K562 (cell line): ENCODE measurements around the gene TMEM163. TPM values are rescaled to one million over a fixed set of nuclear protein-coding genes. Genes with fewer than 3 reads are reported as not detected.

Source experiments
- ATAC-seq: fragments of 200-7000 bp; cut with Tn5 transposase; 3 replicates; pipeline ENCODE4 v1.9.1; 2020; ENCODE audit warnings: moderate library complexity
- BruUV-seq: library from RNA; stranded (reverse); fragments of 400-500 nt; replicated peaks from 2 replicates; lab custom pipeline; 2021; lab: Mats Ljungman, UMichigan
- CTCF ChIA-PET: fragments of 300-600 bp; formaldehyde crosslinking; extraction: SDS; loops from one replicate; lab custom pipeline; 2021; ENCODE audit warnings: low intra/inter-chr PET ratio; lab: Yijun Ruan, JAX
- POLR2A ChIA-PET: fragments of 300-600, 350-650 bp; sonication (Branson Sonifier 250); formaldehyde crosslinking; extraction: SDS; loops from one replicate; lab custom pipeline; 2021; ENCODE audit warnings: antibody characterized with exemption, inconsistent platforms; lab: Yijun Ruan, JAX
- DNase-seq, 4 experiments: peaks; one replicate each; pipeline versions ENCODE4 v3.0.0 to v3.0.0-alpha.2; 2011 to 2018; ENCODE audit warnings: low spot score in 3 of 4, mixed read lengths in 3 of 4; ENCODE audit errors: extremely low read depth in 1 of 4
- FAIRE-seq: peaks from 2 replicates; lab custom pipeline; 2011; peaks lifted over from hg19 to GRCh38; lab: Jason Lieb, UNC
- H2AFZ ChIP-seq: 2 replicates; pipeline ENCODE4 v1.6.0; 2011; ENCODE audit warnings: low read depth, low read length, control low read depth, inconsistent platforms
- H3K27ac ChIP-seq: fragments of 200-600 bp; 3 replicates; pipeline ENCODE4 v1.8.0; 2011; ENCODE audit warnings: low read depth, mild to moderate bottlenecking, control low read depth, inconsistent platforms, low read length, moderate library complexity, mixed read lengths; ENCODE audit errors: extremely low read depth
- H3K27me3 ChIP-seq, 2 experiments: fragments of 300-600 bp in 1 of 2; 2 replicates in 1 of 2; 3 replicates in 1 of 2; pipeline versions ENCODE4 v1.6.0 to v1.8.0; 2011; ENCODE audit warnings: inconsistent platforms in 2 of 2, low read length in 2 of 2, mild to moderate bottlenecking in 1 of 2, mixed read lengths in 1 of 2, moderate library complexity in 1 of 2; ENCODE audit not compliant: control insufficient read depth in 2 of 2, insufficient read depth in 2 of 2
- H3K36me3 ChIP-seq: fragments of 300-600 bp; 3 replicates; pipeline ENCODE4 v1.8.0; 2011; ENCODE audit warnings: mild to moderate bottlenecking, low read length, inconsistent platforms; ENCODE audit not compliant: control insufficient read depth, insufficient read depth
- H3K4me1 ChIP-seq, 2 experiments: fragments of 200-600 bp in 1 of 2; replicated peaks in 1 of 2; 2 replicates in 1 of 2; 3 replicates in 1 of 2; pipeline versions ENCODE4 v1.5.1 to v1.8.0; 2011; ENCODE audit warnings: inconsistent platforms in 2 of 2, low read length in 2 of 2, mild to moderate bottlenecking in 1 of 2, mixed read lengths in 1 of 2, moderate library complexity in 1 of 2; ENCODE audit not compliant: control insufficient read depth in 2 of 2, insufficient read depth in 2 of 2
- H3K4me2 ChIP-seq: 2 replicates; pipeline ENCODE4 v1.6.1; 2011; ENCODE audit warnings: low read length, control low read depth, inconsistent platforms, mixed read lengths; ENCODE audit not compliant: insufficient read depth
- H3K4me3 ChIP-seq: fragments of 200-600 bp; sonication (generic), shearing (Covaris generic); 2 replicates; pipeline ENCODE4 v1.5.1; 2016; ENCODE audit warnings: control low read depth, inconsistent platforms
- H3K79me2 ChIP-seq: fragments of 200-600 bp; 3 replicates; pipeline ENCODE4 v1.8.0; 2011; ENCODE audit warnings: low read length, inconsistent platforms; ENCODE audit not compliant: control insufficient read depth, insufficient read depth
- H3K9ac ChIP-seq, 2 experiments: 2 replicates each; pipeline versions ENCODE4 v1.6.0 to v1.6.1; 2011; ENCODE audit warnings: low read depth in 2 of 2, low read length in 2 of 2, control low read depth in 1 of 2, inconsistent platforms in 1 of 2, mild to moderate bottlenecking in 1 of 2, mixed read lengths in 1 of 2; ENCODE audit not compliant: insufficient read depth in 1 of 2
- H3K9me1 ChIP-seq: one replicate; pipeline ENCODE4 v1.6.0; 2011; ENCODE audit warnings: inconsistent platforms, mild to moderate bottlenecking, low read length, moderate library complexity; ENCODE audit not compliant: control insufficient read depth, insufficient read depth
- H3K9me3 ChIP-seq: replicated peaks from 2 replicates; pipeline ENCODE4 v1.5.1; 2011; ENCODE audit warnings: low read depth, low read length, inconsistent platforms; ENCODE audit not compliant: control insufficient read depth, insufficient read depth
- H4K20me1 ChIP-seq: replicated peaks from 2 replicates; pipeline ENCODE4 v1.6.1; 2011; ENCODE audit warnings: low read length, inconsistent platforms, mixed read lengths; ENCODE audit not compliant: control insufficient read depth, insufficient read depth
- C11orf30 ChIP-seq: fragments of 450-650 bp; IDR thresholded peaks from 2 replicates; pipeline ENCODE4 v1.6.1; 2016; ENCODE audit warnings: low read depth, mild to moderate bottlenecking
- CEBPB ChIP-seq: fragments of 450-650 bp; IDR thresholded peaks from 2 replicates; pipeline ENCODE4 v1.6.1; 2016; ENCODE audit warnings: missing genetic modification characterization, missing compliant biosample characterization
- CEBPG ChIP-seq, 3 experiments: fragments of 200-800 bp in 1 of 3; sonication (Bioruptor generic) in 1 of 3; sonication (generic) in 1 of 3; formaldehyde crosslinking in 1 of 3; IDR thresholded peaks in 2 of 3; conservative IDR thresholded peaks in 1 of 3; 2 replicates each; pipeline versions ENCODE4 v1.6.1 to v1.8.0; 2016 to 2022; ENCODE audit warnings: missing compliant biosample characterization in 2 of 3, missing genetic modification characterization in 2 of 3, mild to moderate bottlenecking in 1 of 3, missing genetic modification reagents in 1 of 3
- CHD4 ChIP-seq: fragments of 200-600 bp; sonication (generic); IDR thresholded peaks from 3 replicates; pipeline ENCODE4 v1.6.1; 2012; ENCODE audit warnings: low read depth, mild to moderate bottlenecking, mixed read lengths, low read length, inconsistent platforms; ENCODE audit not compliant: insufficient read depth, insufficient replicate concordance, poor library complexity, severe bottlenecking
- LARP7 ChIP-seq: fragments of 450-650 bp; IDR thresholded peaks from 2 replicates; pipeline ENCODE4 v1.6.1; 2016
- RBM17 ChIP-seq: fragments of 200-400 bp; formaldehyde crosslinking; IDR thresholded peaks from 2 replicates; pipeline ENCODE4 v1.6.1; 2017; ENCODE audit warnings: low read depth, mild to moderate bottlenecking, low read length, borderline replicate concordance
- ZBTB1 ChIP-seq: sonication (generic); formaldehyde crosslinking; IDR thresholded peaks from 2 replicates; pipeline ENCODE4 v1.8.1; 2023; ENCODE audit warnings: missing genetic modification reagents, low read depth, mild to moderate bottlenecking, borderline replicate concordance
- ZBTB8A ChIP-seq: fragments of 450-650 bp; IDR thresholded peaks from 2 replicates; pipeline ENCODE4 v1.6.1; 2018; ENCODE audit warnings: mild to moderate bottlenecking, moderate library complexity; ENCODE audit not compliant: partially characterized antibody
- ZNF699 ChIP-seq: fragments of 250-450 bp; sonication (Bioruptor Pico); IDR thresholded peaks from 2 replicates; pipeline ENCODE4 v1.8.0; 2021; ENCODE audit warnings: mild to moderate bottlenecking, moderate library complexity; ENCODE audit not compliant: insufficient replicate concordance
- ZZZ3 ChIP-seq: fragments of 450-650 bp; IDR thresholded peaks from 2 replicates; pipeline ENCODE4 v1.6.1; 2016; ENCODE audit warnings: antibody characterized with exemption, mild to moderate bottlenecking, moderate library complexity
- WGBS: fragments of 100-300 bp; shearing (Covaris generic); methylation state at CpG from one replicate; pipeline ENCODE4 v1.1.6; 2016; ENCODE audit warnings: low coverage, mixed read lengths; ENCODE audit not compliant: insufficient coverage; ENCODE audit errors: missing lambda C conversion rate; 5-methylcytosine and 5-hydroxymethylcytosine counted together
- in situ Hi-C: fragments of 300-500 bp; cut with MboI; formaldehyde crosslinking; loops from 4 replicates; pipeline ENCODE4 v1.15.0; 2018; ENCODE audit warnings: inconsistent platforms, mixed read lengths
- intact Hi-C: fragments of 100-400 bp; cut with micrococcal nuclease; formaldehyde crosslinking; loops from 2 replicates; pipeline ENCODE4 v1.14.2; 2022
- polyA plus RNA-seq, 8 experiments: library from polyadenylated mRNA; depleted of rRNA in 4 of 8; stranded (reverse) in 5 of 8; unstranded in 3 of 8; fragments of >200 nt; fragmentation: Nextera tagmentation in 2 of 8; fragmentation: Illumina TruSeq in 1 of 8; extraction: Ambion mirVana in 2 of 8; extraction: Trizol in 1 of 8; gene quantifications; 2 replicates each; pipeline versions ENCODE4 v1.2.1 to v1.2.3, GENCODE V29; 2011 to 2014; ENCODE audit warnings: inconsistent platforms in 1 of 8, missing spikeins in 1 of 8
- total RNA-seq, 7 experiments: library from RNA; depleted of rRNA in 6 of 7; stranded (reverse); fragments of >200 nt in 6 of 7; fragmentation: Illumina TruSeq in 2 of 7; extraction: Trizol in 2 of 7; gene quantifications; 2 replicates each; pipeline versions ENCODE4 v1.2.1 to v1.2.3, GENCODE V29; 2011 to 2021; ENCODE audit warnings: low replicate concordance in 1 of 7
- TF ChIP-seq, protein P1 (sequence below): fragments of 450-650 bp; IDR thresholded peaks from 2 replicates; pipeline ENCODE4 v1.6.1; 2016; ENCODE audit warnings: low read depth, mild to moderate bottlenecking, moderate library complexity
- TF ChIP-seq, protein P2 (sequence below): fragments of 450-650 bp; formaldehyde crosslinking; IDR thresholded peaks from 2 replicates; pipeline ENCODE4 v1.4.0; 2020; ENCODE audit warnings: mild to moderate bottlenecking, mixed read lengths
- TF ChIP-seq, protein P3 (sequence below): fragments of 250-450 bp; sonication (Bioruptor Pico); IDR thresholded peaks from 2 replicates; pipeline ENCODE4 v1.9.0; 2021; ENCODE audit warnings: mild to moderate bottlenecking

TMEM163 gene
- total and polyA plus RNA-seq, 9 of the 15 experiments (the other 6 are each of a cell fraction or from before 2014, with no cell fraction given): 0.04 to 0.68 (median 0.16) TPM; not detected in 3

DNA sequence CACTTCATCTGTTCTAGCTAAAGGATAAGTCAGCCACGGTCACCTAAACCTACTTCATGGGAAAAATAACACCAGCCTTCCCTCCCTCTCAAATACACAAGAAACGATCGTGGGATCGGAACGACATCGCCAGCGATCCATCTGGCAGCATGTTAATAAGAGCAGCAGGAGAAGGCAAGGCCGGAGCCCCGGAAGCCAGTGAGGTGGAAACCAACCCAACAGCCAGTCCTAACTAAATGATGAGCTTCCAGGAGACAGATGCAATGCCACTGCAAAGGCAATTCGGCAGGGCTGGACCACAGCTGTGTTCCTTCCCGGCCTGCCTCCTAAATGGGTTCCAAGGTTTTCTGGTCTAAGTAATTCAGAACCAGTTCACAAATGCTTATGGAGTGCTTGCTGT, 117.5 kb downstream of the TMEM163 start (continued):
- TF ChIP-seq ZBTB8A: no peak
- TF ChIP-seq, protein P1, sequence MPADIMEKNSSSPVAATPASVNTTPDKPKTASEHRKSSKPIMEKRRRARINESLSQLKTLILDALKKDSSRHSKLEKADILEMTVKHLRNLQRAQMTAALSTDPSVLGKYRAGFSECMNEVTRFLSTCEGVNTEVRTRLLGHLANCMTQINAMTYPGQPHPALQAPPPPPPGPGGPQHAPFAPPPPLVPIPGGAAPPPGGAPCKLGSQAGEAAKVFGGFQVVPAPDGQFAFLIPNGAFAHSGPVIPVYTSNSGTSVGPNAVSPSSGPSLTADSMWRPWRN: no peak
- TF ChIP-seq C11orf30: no peak
- TF ChIP-seq RBM17: no peak
- TF ChIP-seq LARP7: no peak
- TF ChIP-seq CHD4: no peak

DNA sequence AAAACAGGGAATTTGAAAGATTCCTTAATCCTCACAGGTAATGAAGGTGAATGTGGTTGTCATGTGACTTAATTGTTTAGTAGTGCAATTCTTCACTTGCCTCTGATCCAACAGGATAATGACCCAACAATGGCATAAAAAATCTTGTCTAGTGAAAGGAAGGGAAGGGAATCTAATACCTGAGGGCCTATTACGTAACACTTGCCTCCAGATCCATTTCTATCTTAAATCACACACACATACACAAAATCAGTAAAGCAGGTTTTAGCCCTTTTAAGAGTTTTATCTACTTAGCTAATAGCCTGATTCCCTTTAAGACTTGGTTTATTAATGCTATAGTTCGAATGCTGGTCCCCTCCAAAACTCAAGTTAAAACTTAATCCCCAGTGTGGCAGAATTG, 118.6 kb downstream of the TMEM163 start:
- no peaks in the 10 kb centered on the region for H3K36me3 ChIP-seq
- in situ Hi-C loops: no loop called here
- H3K9me3 ChIP-seq: no peaks in the 10 kb centered on the region
- H4K20me1 ChIP-seq: no peaks in the 10 kb centered on the region
- H3K27me3 ChIP-seq: peaks cover 4% of the 10 kb centered on the region in 2 experiments; a peak in 3 of 5 replicates
- H3K4me3 ChIP-seq: no peak overlapping the region
- no peak for DNase-seq
- no peaks in the 10 kb centered on the region for H3K9me1 ChIP-seq
- H2AFZ ChIP-seq: no peak overlapping the region
- no peak for FAIRE-seq
- CTCF ChIA-PET: no interaction called here
- no TSS peak for BruUV-seq
- WGBS: 9% methylated on average over 2 of the region's 2 CpGs
- no peak overlapping the region for H3K4me2 ChIP-seq
- H3K27ac ChIP-seq: no peak overlapping the region
- H3K9ac ChIP-seq: no peak overlapping the region
- intact Hi-C loops: no loop called here
- TF ChIP-seq ZNF699 (CRISPR knock-in tag) (no peak), ZBTB1 (CRISPR knock-in tag) (no peak), CEBPB (tag) (0 out of 2 replicates have a peak, but pooled peaks have one; percentile 20), ZZZ3 (no peak), CEBPG (CRISPR knock-in tag; IDR thresholded peaks at IDR 0.05) (no peak), CEBPG (tag; conservative IDR thresholded peaks at IDR 0.05 in 1 of 2, IDR thresholded peaks at IDR 0.05 in 1 of 2) (peak in 1 of 2 experiments; percentile 33; a peak in 1 of 4 replicates)
- TF ChIP-seq, protein P2, sequence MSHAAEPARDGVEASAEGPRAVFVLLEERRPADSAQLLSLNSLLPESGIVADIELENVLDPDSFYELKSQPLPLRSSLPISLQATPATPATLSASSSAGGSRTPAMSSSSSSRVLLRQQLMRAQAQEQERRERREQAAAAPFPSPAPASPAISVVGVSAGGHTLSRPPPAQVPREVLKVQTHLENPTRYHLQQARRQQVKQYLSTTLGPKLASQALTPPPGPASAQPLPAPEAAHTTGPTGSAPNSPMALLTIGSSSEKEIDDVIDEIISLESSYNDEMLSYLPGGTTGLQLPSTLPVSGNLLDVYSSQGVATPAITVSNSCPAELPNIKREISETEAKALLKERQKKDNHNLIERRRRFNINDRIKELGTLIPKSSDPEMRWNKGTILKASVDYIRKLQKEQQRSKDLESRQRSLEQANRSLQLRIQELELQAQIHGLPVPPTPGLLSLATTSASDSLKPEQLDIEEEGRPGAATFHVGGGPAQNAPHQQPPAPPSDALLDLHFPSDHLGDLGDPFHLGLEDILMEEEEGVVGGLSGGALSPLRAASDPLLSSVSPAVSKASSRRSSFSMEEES (CRISPR knock-in tag): peak; percentile 77
- TF ChIP-seq, protein P3, sequence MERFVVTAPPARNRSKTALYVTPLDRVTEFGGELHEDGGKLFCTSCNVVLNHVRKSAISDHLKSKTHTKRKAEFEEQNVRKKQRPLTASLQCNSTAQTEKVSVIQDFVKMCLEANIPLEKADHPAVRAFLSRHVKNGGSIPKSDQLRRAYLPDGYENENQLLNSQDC: no peak
- H3K4me1 ChIP-seq: peaks cover 0 to 3% of the 10 kb centered on the region in 2 experiments; a peak in 1 of 5 replicates
- ATAC-seq: no peak
- POLR2A ChIA-PET: no interaction called here
- H3K79me2 ChIP-seq: no peaks in the 10 kb centered on the region
